Cerebellar nuclear complex (tissue), 1 donor: ENCODE results near the gene SCN4A.
"Not testable (repeated sequence)": the region's sequence is repeated elsewhere in the genome, so short reads cannot be mapped to it uniquely, and the experiment has no call there.

ENCODE experiments used
- DNase-seq, 2 experiments: peaks; one replicate each; lab custom pipeline; 2025; lab: John Stamatoyannopoulos, UW

SCN4A gene

GRCh38 chr17:63916566-63917185 lies 56.0 kb downstream of the SCN4A start:
- no peak for DNase-seq

DNA sequence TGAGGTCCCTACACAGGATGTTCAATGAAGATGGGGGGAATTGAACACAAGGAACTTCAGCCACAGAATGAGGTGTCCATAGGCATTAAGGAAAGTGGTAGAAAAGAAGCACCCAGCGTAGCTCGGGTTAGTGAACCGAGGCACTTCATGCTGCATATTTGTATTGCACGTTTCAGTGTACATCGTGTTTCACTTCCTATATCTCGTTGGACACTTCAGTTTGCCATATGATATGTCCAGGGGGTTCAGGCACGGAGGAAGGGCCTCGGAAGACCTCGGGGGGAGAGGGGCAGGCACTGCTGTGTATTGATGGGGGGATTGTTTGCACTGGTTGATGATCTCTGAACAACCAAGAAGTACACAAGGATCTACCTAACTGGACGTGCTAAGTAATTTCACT lies 57.0 kb downstream of the SCN4A start:
- DNase-seq = not testable (repeated sequence)

- DNase-seq = no peak
Measured at GRCh38 chr17:63914471-63914870, 58.2 kb downstream of the SCN4A start.

GRCh38 chr17:63911657-63912100 lies 61.0 kb downstream of the SCN4A start:
- DNase-seq = no peak

DNA sequence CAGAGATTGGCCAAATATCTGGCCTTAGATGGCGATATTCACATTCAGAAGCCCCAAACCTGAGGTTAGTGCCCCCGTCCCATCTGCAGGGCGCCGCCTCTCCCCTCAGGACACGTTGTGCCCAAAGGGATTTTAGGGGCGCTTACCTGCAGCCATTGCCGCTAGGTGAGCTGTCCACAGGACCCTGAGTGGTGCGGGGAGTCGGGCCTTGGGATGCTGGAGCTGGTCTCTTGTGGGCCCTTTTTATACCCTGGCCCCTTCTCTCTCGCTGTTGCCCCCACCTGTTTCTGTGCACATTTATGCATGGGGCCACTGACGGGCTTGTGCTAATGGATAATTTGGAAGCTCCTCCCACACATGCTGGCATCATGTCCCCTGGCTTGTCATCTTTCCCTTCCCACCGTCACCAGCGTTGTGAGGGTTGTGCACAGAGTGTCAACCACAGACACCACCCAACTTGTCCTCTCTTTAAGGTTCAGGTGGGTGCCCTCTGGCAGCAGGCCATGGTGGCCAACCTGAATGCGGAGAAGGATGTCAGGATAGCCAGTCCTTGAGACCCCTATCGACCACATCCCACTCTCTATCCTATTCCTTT lies 61.6 kb downstream of the SCN4A start, which contains the start of gene CSHL1:
Gene CSHL1, minus strand, starts transcription at position 218 of the 595 bp plus-strand sequence. Its CDS starts 62 bp downstream, at position 156.
- DNase-seq = no peak

DNA sequence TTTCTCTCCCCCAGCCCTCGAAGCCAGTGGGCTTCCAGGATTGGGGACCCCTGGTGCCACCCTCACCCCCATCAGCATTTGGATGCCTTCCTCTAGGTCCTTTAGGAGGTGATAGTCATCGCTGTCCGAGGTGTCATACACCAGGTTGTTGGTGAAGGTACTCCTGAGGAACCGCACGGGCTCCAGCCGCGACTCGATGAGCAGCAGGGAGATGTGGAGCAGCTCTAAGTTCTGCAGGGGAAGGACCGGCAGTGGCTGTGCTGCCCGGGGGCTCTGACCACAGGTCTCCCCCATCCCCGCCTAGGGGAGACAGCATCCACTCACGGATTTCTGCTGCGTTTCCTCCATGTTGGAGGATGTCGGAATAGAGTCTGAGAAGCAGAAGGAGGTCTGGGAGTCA lies 62.6 kb downstream of the SCN4A start:
- DNase-seq = no peak

- DNase-seq = not testable (repeated sequence)
Measured at GRCh38 chr17:63909586-63909985, 63.1 kb downstream of the SCN4A start.

DNA sequence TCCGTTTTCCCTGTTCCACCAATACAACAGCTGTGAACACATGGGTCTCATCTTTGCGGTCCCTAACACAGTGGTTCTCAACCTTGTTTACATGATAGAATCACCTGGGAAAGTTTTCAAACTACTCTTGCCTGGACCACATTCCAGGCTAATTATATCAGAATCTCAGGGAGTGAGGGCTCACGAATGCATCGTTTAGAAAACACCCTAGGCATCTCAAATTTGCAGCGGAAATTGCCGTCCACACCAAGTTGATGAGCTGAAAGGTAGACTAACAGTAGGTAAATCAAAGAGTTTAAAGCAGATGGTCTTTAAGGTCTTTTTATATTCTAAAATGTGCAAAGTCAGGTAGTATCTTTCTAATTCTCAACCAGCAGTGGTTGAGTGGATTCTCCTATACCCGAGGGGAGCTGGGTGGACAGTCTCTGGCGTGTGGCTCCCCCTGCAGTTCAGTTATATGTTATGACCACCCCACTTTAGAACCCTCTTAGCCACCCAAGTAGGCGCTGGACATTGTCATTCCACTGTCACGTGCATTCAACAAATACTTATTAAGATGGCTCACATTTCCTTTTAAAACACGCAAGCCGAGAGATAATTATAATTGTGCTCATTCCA lies 65.4 kb downstream of the SCN4A start:
- not testable (repeated sequence) for DNase-seq

DNA sequence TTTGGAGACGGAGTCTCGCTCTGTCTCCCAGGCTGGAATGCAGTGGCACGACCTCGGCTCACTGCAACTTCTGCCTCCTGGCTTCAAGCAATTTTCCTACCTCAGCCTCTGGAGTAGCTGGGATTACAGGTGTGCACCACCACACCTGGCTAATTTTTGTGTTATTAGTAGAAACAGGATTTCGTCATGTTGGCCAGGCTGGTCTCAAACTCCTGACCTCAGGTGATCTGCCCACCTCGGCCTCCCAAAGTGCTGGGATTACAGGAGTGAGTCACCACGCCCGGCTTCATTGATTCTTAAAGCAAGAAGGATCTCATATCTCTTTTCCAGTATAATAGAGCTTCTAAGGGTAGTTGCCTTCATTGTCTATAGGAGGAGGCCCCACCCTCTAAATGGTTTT lies 67.9 kb downstream of the SCN4A start:
- not testable (repeated sequence) for DNase-seq

DNA sequence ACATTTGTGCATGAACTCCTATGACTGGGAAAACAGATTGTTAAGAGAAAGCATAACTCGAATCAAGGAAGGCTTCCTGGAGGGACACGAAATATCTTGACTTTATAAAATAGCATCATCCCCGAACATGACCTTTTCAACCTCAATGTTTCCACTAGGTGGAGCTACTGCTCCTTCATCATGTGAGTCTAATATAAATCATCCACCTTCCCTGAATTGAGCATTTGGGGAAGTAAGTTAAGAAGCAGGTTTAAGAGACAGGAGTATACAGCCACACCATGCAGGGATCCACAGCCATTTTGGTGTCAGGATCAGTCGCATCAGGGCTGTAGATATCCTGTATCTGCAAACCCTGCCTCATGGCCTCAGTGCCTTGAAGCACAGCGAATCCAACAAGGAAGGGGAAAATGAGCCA lies 68.9 kb downstream of the SCN4A start:
- not testable (repeated sequence) for DNase-seq

DNA sequence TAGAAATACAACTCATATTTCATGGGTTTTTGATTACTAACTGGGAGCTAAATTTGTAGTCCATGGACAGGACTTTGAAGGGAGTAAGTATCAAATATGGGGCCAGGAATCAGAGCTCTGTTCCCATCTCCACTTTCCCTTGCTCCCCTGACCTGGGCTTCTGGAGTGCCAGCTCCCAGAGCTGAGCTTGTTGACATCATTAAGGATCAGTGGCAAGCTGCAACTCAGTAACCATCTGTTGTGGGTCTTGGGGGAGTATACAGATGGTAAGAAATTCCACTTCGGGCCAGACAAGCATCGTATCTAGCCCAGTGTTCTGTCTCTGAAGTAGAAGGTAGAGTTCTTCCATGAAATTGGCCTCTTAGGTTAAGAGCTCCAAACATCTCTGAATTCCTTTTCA lies 70.7 kb downstream of the SCN4A start:
- DNase-seq = not testable (repeated sequence)

DNA sequence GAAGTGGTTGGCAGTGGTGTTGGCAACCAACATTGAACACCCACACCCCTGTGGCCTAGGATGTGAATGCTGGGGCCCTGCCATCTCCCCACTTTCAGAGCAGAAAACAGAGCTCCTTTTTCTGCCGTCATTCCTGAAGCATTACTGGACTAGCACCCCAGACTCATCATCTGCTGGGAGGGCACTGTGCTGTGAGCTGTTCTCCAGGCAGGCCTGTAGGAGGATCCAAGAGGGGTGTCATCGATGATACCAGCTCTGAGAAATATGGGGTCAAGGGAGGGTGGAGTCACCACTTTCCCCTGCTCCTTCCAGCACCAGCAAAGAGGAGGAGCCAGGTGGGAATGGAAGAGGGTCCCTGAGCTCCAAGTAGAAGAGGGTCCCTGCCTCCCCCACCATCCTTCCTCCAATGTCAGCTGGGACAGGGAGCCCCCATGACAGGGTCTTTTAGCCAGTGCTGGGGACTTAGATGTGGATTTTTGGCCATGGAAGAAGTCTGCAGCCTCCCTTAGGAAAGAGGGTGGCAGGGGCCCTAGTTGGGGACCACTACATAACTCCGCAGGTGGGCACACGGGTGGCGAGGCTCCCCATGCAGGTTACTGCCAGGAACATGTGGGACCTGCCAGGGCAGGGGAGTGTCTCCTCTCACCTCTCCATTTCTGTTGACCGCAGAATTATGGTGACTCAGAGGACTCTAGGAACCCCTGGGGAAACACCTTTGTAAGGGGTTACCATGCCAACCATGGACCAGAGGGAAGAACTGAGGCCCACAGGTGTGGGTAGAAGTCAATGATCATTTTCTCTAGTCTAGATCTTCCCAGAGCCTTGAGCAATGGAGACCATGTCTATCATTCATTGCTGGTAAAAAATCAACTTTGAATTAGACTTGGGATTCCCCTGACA lies 73.6 kb downstream of the SCN4A start:
- not testable (repeated sequence) for DNase-seq

GRCh38 chr17:63896524-63897354 lies 76.0 kb downstream of the SCN4A start, which contains the start of gene CSH1:
Gene CSH1, minus strand, starts transcription at chr17:63896574. Its CDS starts 63 bp downstream, at chr17:63896511.
- not testable (repeated sequence) for DNase-seq

GRCh38 chr17:63894821-63895220 lies 77.9 kb downstream of the SCN4A start:
- not testable (repeated sequence) for DNase-seq

DNA sequence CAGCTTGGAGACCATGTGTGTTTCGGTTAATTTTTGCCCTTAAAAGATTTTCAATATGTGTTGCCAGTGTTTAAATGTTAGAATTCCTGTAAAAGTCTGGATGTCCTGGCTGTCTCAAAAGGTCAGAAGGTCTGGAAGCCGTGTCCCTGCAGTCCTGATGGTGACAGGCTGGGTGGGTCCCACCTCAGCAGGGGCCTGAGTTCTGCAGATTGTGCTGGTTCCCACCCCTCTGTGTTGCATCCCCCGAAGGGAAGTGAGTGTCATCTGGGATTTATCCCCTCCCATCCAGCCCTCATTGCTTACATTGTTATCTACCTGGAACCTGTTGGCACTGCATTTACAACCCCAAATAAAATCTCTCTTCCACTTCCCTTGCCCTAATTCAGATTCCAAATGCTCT lies 78.7 kb downstream of the SCN4A start:
- not testable (repeated sequence) for DNase-seq

DNA sequence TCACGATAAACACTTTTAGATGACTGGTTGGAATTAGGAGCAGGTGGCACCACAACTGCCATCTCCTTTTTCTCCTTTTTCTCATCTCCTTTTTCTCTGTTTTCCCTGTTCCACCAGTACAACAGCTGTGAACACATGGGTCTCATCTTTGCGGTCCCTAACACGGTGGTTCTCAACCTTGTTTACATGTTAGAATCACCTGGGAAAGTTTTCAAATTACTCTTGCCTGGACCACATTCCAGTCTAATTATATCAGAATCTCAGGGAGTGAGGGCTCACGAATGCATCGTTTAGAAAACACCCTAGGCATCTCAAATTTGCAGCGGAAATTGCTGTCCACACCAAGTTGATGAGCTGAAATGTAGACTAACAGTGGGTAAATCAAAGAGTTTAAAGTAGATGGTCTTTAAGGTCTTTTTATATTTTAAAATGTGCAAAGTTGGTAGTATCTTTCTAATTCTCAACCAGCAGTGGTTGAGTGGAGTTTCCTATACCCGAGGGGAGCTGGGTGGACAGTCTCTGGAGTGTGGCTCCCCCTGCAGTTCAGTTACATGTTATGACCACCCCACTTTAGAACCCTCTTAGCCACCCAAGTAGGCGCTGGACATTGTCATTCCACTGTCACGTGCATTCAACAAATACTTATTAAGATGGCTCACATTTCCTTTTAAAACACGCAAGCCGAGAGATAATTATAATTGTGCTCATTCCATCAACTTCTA lies 80.2 kb downstream of the SCN4A start:
- not testable (repeated sequence) for DNase-seq

DNA sequence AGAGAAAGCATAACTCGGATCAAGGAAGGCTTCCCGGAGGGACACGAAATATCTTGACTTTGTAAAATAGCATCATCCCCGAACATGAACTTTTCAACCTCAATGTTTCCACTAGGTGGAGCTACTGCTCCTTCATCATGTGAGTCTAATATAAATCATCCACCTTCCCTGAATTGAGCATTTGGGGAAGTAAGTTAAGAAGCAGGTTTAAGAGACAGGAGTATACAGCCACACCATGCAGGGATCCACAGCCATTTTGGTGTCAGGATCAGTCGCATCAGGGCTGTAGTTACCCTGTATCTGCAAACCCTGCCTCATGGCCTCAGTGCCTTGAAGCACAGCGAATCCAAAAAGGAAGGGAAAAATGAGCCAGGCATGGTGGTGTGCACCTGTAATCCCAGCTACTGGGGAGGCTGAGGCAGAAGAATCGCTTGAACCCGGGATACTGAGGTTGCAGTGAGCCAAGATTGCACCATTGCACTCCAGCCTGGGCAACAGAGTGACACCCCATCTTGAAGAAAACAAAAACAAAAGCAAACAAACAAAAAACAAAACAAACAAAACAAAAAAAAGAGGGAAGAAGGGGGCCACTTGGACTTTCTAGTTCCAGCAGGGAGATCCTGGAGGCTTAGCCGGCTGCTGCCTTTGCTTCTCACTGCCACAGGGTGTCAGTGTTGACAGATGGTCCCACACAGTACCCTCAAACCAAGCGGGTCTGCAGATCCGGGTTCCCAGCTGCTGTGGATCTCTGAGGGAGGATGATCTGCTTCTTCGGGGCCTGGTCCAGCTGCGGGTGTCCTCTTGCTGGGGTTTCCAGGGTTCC lies 83.5 kb downstream of the SCN4A start:
- DNase-seq = not testable (repeated sequence)
